ENCODE data around the gene AHNAK.
"Not testable (repeated sequence)": the region's sequence is repeated elsewhere in the genome, so short reads cannot be mapped to it uniquely, and the experiment has no call there.

The AHNAK gene, protein sequence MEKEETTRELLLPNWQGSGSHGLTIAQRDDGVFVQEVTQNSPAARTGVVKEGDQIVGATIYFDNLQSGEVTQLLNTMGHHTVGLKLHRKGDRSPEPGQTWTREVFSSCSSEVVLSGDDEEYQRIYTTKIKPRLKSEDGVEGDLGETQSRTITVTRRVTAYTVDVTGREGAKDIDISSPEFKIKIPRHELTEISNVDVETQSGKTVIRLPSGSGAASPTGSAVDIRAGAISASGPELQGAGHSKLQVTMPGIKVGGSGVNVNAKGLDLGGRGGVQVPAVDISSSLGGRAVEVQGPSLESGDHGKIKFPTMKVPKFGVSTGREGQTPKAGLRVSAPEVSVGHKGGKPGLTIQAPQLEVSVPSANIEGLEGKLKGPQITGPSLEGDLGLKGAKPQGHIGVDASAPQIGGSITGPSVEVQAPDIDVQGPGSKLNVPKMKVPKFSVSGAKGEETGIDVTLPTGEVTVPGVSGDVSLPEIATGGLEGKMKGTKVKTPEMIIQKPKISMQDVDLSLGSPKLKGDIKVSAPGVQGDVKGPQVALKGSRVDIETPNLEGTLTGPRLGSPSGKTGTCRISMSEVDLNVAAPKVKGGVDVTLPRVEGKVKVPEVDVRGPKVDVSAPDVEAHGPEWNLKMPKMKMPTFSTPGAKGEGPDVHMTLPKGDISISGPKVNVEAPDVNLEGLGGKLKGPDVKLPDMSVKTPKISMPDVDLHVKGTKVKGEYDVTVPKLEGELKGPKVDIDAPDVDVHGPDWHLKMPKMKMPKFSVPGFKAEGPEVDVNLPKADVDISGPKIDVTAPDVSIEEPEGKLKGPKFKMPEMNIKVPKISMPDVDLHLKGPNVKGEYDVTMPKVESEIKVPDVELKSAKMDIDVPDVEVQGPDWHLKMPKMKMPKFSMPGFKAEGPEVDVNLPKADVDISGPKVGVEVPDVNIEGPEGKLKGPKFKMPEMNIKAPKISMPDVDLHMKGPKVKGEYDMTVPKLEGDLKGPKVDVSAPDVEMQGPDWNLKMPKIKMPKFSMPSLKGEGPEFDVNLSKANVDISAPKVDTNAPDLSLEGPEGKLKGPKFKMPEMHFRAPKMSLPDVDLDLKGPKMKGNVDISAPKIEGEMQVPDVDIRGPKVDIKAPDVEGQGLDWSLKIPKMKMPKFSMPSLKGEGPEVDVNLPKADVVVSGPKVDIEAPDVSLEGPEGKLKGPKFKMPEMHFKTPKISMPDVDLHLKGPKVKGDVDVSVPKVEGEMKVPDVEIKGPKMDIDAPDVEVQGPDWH (N-terminal part only)

GRCh38 chr11:62546244-62546928 is at the start of gene AHNAK:
Gene AHNAK, minus strand, starts transcription at chr11:62546806. Its CDS starts 10,708 bp downstream, at chr11:62536098.
- DNase-seq (ENCODE audit: low read depth): peak; percentile 74

DNA sequence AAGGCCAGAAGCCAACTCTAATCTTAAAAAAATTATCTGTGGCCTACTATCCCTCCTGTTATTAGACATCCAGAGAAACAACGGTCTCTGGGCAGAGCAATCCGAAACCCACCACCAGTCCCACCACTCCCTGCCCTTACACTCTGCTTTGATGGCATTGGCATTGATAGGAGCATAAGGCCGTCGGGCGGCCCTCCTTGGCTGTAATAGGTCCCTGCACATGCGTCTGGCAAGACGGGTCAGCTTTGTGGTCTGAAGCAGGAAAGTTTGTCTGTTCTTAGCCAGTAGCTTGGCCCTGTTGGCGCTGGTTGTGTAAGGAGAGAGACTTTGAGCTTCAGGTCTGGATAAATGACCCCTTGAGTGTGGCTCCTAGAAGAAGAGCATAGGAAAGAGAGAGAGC is 48.5 kb upstream of the AHNAK start:
- no peak for DNase-seq (ENCODE audit: low read depth)

GRCh38 chr11:62593434-62594044 is 46.9 kb upstream of the AHNAK start:
- peak; percentile 81 for DNase-seq (ENCODE audit: low read depth)

DNA sequence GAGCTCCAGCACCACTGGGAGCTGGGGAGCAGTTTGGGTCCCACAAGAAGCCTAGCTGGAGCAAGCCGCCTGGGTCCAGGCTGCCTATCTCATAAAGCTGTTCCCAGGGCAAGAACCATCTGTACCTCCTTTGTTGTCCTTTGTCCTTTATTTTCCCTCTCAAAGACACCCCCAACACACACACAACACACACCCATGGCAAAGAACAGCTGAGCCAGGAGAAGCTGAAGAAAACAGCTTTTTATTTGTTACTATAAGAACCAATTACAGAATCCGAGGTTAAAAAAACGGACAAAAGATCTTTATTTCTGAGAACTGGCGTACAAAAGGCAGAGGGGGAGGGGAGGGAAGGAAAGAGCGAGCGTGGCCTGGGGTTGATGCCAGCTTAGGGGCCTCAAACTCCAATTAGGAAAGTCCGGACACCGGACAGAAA is 46.4 kb upstream of the AHNAK start:
- DNase-seq (ENCODE audit: low read depth): no peak

GRCh38 chr11:62592146-62592815 is 45.7 kb upstream of the AHNAK start:
- DNase-seq (ENCODE audit: low read depth): no peak

GRCh38 chr11:62591448-62592145 is 45.0 kb upstream of the AHNAK start, which contains the start of gene TUT1:
Gene TUT1, minus strand, starts transcription at chr11:62591523. Its CDS starts 38 bp downstream, at chr11:62591485.
- peak; percentile 99 for DNase-seq (ENCODE audit: low read depth)

- DNase-seq (ENCODE audit: low read depth): peak; percentile 20
These were observed 42.5 kb upstream of the AHNAK start for GRCh38 chr11:62588966-62589637.

GRCh38 chr11:62585356-62585755 is 38.8 kb upstream of the AHNAK start:
- not testable (repeated sequence) for DNase-seq (ENCODE audit: low read depth)

- DNase-seq (ENCODE audit: low read depth): not testable (repeated sequence)
These were observed 35.1 kb upstream of the AHNAK start for GRCh38 chr11:62581735-62582134.

DNA sequence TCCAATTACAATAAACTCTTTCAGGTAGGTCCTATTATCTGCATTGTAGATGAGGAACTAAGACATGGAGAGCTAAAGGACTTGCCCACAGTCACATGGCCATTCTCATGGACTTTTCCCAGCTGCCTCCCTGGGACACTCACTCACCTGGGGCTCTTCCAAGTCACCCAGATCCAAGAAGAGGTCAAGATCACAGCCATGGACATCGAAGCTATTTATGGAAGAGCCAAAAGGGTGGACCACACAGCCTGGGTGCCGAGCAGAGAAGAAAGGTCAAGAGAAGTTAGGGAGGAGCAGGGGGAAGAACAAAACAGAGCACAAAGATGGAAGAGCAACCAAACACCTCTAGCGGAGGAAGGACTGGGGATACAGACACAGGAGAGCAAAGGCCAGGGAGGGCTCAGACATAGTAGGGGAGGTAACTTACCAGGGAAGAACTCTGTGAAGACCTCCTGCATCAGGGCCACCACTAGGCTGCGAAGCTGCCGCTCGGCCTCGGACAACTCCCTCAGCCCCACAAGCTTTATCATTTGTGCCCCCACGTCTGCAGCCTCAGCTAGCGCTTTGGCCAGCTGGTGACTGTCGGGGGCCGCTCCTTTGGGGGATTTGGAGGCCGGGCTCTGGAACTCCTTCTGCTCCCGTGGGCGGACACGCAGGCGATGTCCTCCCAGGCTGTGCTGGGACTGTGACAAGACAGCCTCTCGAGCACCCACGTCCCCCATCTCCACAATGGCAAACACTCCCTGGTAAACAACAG is 34.5 kb upstream of the AHNAK start:
- DNase-seq (ENCODE audit: low read depth): no peak

GRCh38 chr11:62579252-62579651 is 32.6 kb upstream of the AHNAK start:
- no peak for DNase-seq (ENCODE audit: low read depth)

DNA sequence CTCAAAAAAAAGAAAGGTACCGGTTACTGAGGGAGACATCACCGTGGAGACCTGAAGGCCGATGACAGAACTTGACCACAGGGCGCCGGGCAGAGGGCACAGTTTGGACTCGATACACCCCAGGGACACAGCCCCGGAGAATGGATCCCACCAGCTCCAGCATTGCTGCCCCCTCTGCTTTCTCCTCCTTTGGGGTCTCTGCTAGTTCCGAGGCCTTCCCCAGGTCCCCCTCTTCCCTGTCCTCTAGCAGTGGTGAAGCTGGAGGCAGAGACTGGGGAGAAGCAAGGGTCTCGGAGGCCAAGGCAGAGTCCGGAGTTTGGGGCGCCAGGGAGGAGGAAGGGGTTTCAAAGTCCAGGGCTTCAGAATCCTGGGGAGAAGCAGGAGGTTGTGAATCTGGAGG is 31.9 kb upstream of the AHNAK start:
- no peak for DNase-seq (ENCODE audit: low read depth)

- no peak for DNase-seq (ENCODE audit: low read depth)
These were observed 30.6 kb upstream of the AHNAK start for GRCh38 chr11:62577046-62577714.

DNA sequence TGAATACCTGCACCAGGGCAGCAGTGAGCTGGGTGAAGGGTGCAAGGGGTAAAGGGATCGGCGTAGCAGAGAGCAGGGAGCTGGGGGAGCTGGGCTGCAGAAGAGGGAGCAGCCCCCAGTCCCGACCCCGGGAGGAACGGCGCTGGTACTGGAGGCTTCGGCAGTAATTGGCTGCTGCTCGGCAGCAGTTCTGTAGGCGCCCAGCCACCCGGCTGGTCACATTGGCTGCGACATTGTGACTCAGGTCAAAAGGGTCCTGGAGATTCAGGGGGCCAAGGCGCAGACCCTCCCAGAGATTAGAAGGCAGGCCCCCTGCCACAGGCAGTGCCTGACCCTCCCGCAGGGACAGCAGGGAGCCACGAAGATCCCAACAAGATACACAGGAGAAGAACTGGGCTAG is 29.2 kb upstream of the AHNAK start:
- DNase-seq (ENCODE audit: low read depth): no peak

GRCh38 chr11:62575156-62575555 is 28.6 kb upstream of the AHNAK start:
- no peak for DNase-seq (ENCODE audit: low read depth)

DNA sequence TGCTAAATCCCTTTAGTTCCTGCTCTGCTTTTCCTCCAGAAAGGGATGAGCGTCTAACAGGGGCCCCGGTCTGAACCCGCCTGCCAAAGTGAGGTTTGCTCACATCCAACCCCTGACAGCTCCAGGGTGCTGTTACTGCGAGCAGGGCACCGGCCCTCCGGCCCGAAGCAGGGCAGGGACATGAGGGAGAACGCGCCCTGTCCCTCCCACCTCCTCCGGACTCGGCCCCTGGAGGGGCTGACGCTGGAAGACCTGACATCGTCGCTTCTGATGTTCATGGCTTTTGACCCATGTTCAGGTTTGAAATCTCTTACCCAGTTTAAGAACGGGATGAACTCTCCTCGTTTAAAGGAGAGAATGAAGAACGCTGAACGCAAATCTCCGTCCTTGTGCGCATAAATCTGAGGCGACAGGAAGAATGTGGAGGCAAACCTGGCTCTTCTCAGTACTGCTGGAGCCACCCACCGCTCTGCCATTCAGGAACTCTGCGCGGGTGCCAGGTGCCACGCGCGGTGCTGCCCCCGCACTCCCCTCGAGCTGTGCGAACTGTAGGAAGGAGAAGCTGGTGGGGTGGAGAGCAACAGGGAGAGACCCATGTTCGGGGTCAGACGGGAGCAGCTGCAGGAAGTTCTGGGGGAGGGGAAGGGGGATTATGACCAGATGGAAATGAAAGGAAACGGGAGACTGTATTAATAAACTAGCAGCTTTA is 27.9 kb upstream of the AHNAK start:
- peak; percentile 46 for DNase-seq (ENCODE audit: low read depth)
